ENCODE data around the gene IL27RA. TPM values are rescaled to one million over a fixed set of nuclear protein-coding genes. Genes with fewer than 3 reads are reported as not detected.

Gene IL27RA
- total RNA-seq, 1 donor from 2014 or later = 16.2 TPM

DNA sequence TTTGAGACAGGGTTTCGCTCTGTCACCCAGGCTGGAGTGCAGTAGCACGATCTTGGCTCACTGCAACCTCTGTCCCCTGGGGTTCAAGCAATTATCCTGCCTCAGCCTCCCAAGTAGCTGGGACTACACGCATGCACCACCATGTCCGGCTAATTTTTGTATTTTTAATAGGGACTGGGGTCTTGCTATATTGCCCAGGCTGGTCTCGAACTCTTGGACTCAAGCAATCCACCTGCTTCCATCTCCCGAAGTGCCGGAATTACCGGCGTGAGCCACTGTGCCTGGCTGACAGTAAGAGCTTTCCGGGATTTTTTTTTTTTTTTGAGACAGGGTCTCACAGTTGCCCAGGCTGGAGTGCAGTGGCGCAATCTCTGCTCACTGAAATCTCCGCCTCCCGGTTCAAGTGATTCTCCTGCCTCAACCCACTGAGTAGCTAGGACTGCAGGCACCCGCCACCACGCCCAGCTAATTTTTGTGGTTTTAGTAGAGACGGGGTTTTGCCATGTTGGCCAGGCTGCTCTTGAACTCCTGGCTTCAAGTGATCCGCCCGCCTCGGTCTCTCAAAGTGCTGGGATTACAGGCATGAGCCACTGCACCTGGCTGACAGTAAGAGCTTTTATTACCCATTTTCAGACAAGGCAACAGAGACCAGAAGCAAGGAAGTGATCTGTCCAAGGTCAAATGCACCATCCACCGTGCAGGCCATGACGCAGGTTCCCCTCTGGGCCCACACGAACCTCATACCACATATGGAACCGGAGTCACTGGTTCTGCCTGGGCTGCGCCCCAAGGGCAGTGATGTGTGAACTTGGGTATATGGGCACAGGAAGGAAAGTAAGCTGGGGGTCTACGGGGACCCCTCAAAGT, 46.5 kb upstream of the IL27RA start:
- peak; percentile 88 for DNase-seq
- TF ChIP-seq, protein P1, sequence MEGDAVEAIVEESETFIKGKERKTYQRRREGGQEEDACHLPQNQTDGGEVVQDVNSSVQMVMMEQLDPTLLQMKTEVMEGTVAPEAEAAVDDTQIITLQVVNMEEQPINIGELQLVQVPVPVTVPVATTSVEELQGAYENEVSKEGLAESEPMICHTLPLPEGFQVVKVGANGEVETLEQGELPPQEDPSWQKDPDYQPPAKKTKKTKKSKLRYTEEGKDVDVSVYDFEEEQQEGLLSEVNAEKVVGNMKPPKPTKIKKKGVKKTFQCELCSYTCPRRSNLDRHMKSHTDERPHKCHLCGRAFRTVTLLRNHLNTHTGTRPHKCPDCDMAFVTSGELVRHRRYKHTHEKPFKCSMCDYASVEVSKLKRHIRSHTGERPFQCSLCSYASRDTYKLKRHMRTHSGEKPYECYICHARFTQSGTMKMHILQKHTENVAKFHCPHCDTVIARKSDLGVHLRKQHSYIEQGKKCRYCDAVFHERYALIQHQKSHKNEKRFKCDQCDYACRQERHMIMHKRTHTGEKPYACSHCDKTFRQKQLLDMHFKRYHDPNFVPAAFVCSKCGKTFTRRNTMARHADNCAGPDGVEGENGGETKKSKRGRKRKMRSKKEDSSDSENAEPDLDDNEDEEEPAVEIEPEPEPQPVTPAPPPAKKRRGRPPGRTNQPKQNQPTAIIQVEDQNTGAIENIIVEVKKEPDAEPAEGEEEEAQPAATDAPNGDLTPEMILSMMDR (IDR thresholded peaks at IDR 0.05) = no peak
- intact Hi-C loops (cut with DNase I) = no loop called here
- Histone ChIP-seq H3K4me1 (peaks cover 35% of the 10 kb centered on the region), H3K36me3 (peaks cover 3% of the 10 kb centered on the region), H3K27me3 (no peaks in the 10 kb centered on the region), H3K9me3 (no peaks in the 10 kb centered on the region), H3K4me3 (no peak overlapping the region), H3K27ac (peak overlapping the region; percentile 93)
- ATAC-seq = peak; percentile 29

DNA sequence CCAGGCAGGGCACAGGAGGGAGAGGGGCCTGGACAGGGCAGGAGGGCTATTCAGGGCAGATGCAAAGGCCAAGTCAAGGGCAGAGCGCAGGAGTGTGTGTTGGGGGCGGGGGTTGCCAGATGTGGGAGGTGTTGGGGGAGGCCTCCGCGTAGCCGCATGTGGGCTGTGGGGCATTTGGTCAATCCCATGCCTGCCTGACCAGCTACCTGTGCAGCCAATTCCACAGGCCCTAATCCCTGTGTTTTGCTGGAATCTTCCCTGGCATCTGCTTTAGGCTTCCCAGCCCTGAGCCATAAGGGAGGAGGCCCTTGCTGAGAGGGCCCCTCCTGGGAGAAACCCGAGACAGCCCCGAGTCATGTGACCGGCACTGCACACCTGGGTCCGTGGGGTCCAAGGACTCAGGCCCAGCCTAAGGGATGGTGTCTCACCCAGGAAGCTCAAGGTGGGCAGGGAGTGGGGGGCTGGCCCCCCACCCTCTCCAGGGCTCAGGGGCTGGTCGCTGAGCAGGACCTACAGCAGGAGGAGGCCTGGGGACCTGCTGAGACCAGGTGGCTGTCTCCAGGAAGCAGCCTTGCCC, 45.7 kb upstream of the IL27RA start:
- no peak for DNase-seq
- no peak for ATAC-seq
- H3K4me3 ChIP-seq = no peak overlapping the region

DNA sequence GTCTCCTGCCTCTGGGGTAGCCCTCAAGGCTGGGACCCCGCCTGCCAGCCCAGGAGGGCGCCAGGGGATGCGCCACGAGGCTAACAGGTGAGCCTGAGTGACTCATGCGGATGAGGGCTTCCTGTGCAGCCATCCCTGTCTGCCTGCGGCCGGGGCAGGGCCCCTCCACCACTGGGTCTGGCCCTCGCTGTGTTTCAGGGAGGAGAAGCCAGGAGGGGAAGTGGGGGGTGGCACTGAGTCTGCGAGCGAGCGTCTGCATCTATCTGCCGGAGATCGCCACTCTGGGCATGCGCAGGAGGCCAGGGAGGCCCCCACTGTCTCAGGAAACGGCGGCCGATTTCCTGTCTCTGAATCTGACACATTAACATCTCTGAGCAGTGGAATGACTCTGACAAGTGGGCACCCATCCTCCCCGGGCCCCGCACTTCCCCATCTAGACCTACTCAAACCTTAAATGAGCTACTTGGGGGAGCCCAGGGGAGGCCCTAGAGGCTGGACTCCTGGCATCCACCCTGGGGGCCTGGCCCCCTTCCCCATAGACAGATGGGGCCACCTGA, 45.1 kb upstream of the IL27RA start:
- intact Hi-C loops (cut with DNase I) = no loop called here
- ATAC-seq (peak; percentile 81), DNase-seq (peak; percentile 92)
- TF ChIP-seq, protein P1 (IDR thresholded peaks at IDR 0.05) = no peak
- H3K4me1 ChIP-seq = peaks cover 35% of the 10 kb centered on the region
- H3K4me3 ChIP-seq = peak overlapping the region; percentile 19
- H3K27ac ChIP-seq = peak overlapping the region; percentile 93
- H3K36me3 ChIP-seq = no peaks in the 10 kb centered on the region
- H3K9me3 ChIP-seq = no peaks in the 10 kb centered on the region
- no peaks in the 10 kb centered on the region for H3K27me3 ChIP-seq

More for the DNA sequence above, 45.7 kb upstream of the IL27RA start:
- H3K27me3 ChIP-seq = no peaks in the 10 kb centered on the region
- no peaks in the 10 kb centered on the region for H3K9me3 ChIP-seq
- TF ChIP-seq, protein P1 (IDR thresholded peaks at IDR 0.05) = no peak
- H3K4me1 ChIP-seq = peaks cover 35% of the 10 kb centered on the region
- H3K36me3 ChIP-seq = no peaks in the 10 kb centered on the region
- peak overlapping the region; percentile 93 for H3K27ac ChIP-seq
- intact Hi-C loops (cut with DNase I) = no loop called here

DNA sequence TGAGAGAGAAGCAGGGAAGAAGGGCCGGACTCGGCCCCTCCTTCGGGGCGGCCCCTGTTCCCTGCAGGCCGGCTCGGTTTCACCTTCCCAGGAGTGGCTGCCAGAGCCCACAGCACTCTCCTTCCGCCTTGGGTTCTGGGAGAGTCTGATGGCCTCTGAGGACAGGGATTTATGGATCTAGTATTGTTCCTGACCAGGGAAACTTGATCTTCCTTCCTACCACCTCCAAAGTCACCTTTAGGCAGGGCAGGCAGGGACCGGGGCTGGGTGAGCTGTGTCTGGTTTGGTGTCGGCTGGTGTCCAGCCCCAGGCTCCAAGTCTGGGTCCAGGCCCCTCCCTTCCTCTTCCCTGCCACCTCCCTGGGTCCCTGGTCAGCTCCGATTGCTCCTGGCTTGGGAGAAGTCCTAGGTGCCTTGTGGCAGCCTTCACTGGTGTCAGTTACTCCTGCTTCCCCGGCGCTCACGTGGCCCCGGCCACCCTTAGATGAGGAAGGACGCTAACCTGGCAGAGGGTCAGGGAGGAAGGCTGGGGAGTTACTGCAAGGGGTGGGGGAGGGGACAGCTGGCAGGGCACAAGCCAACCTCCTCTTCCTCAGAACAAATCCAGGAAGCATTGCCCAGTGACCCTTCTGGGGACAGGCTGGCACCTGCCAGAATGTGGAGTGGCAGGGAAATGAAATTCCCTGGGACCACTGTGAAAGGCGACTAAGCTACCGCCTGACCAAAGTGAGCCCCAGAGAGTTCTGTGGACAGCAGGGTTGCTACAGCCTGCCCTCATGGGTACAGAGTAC, 44.3 kb upstream of the IL27RA start:
- H3K27me3 ChIP-seq = no peaks in the 10 kb centered on the region
- peak; percentile 84 for DNase-seq
- peak; percentile 50 for ATAC-seq
- H3K4me3 ChIP-seq = peak overlapping the region; percentile 19
- peak overlapping the region; percentile 93 for H3K27ac ChIP-seq
- H3K4me1 ChIP-seq = peaks cover 35% of the 10 kb centered on the region
- H3K9me3 ChIP-seq = no peaks in the 10 kb centered on the region
- TF ChIP-seq, protein P1 (IDR thresholded peaks at IDR 0.05) = no peak
- H3K36me3 ChIP-seq = peaks cover 2% of the 10 kb centered on the region
- intact Hi-C loops (cut with DNase I) = no loop called here

DNA sequence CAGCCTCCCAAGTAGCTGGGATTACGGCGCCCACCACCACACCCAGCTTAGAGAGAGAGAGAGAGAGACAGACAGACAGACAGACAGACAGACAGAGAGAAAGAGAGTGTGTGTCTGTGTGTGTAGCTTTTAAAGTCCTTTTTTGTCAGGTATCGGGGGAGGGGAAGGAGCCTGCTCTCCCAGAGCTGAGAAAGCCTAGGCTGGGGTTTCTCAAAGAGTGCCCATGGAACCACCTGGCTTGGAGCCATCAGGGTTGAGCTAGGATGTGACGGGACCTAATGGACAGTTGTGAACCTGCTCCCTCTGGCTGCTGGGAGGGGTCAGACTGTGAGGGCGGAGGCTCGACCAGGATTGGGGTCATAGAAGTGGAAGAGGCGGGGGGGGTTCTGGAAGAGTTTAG, 42.1 kb upstream of the IL27RA start:
- peaks cover 4% of the 10 kb centered on the region for H3K36me3 ChIP-seq
- H3K4me1 ChIP-seq = peaks cover 35% of the 10 kb centered on the region
- intact Hi-C loops (cut with DNase I) = no loop called here
- H3K9me3 ChIP-seq = no peaks in the 10 kb centered on the region
- H3K27ac ChIP-seq = no peak overlapping the region
- no peak for DNase-seq
- TF ChIP-seq, protein P1 (IDR thresholded peaks at IDR 0.05) = no peak
- H3K27me3 ChIP-seq = no peaks in the 10 kb centered on the region
- no peak for ATAC-seq
- H3K4me3 ChIP-seq = no peak overlapping the region
